Endothelial cell of umbilical vein (primary cell): ENCODE results near the gene DENND2C. TPM values are rescaled to one million over a fixed set of nuclear protein-coding genes. Genes with fewer than 3 reads are reported as not detected.

ENCODE experiments used
- BruUV-seq: library from RNA; stranded (reverse); fragments of 400-500 nt; replicated peaks from 2 replicates; lab custom pipeline; 2021; lab: Mats Ljungman, UMichigan
- CTCF ChIA-PET: fragments of 300-600, 350-600 bp; sonication (Branson Sonifier 250); formaldehyde crosslinking; loops from one replicate; lab custom pipeline; 2021; ENCODE audit warnings: antibody characterized with exemption, inconsistent platforms; lab: Charles Lee
- POLR2A ChIA-PET: fragments of 300-600, 350-600 bp; sonication (Branson Sonifier 250); formaldehyde crosslinking; loops from one replicate; lab custom pipeline; 2021; ENCODE audit warnings: antibody characterized with exemption, inconsistent platforms; lab: Charles Lee
- DNase-seq: peaks from one replicate; pipeline ENCODE4 v3.0.0-alpha.2; 2011; ENCODE audit warnings: low read depth, low spot score
- FAIRE-seq: peaks from 2 replicates; lab custom pipeline; 2011; peaks lifted over from hg19 to GRCh38; lab: Jason Lieb, UNC
- H2AFZ ChIP-seq: 2 replicates; pipeline ENCODE4 v1.6.0; 2012; ENCODE audit warnings: low read depth, low read length, control low read depth, inconsistent platforms
- H3K27ac ChIP-seq: 2 replicates; pipeline ENCODE4 v1.5.1; 2011; ENCODE audit warnings: low read depth, mild to moderate bottlenecking, control low read depth, low read length, moderate library complexity; ENCODE audit not compliant: insufficient read depth
- H3K27me3 ChIP-seq, 2 experiments: 2 replicates each; pipeline versions ENCODE4 v1.6.0 to v1.6.1; 2011; ENCODE audit warnings: low read length in 2 of 2, mixed read lengths in 1 of 2; ENCODE audit not compliant: control insufficient read depth in 2 of 2, insufficient read depth in 2 of 2
- H3K36me3 ChIP-seq, 2 experiments: 2 replicates in 1 of 2; 3 replicates in 1 of 2; pipeline ENCODE4 v1.5.1; 2011; ENCODE audit warnings: low read length in 2 of 2, mild to moderate bottlenecking in 1 of 2, moderate library complexity in 1 of 2; ENCODE audit not compliant: control insufficient read depth in 2 of 2, insufficient read depth in 2 of 2; ENCODE audit errors: extremely low read depth in 1 of 2
- H3K4me1 ChIP-seq: 3 replicates; pipeline ENCODE4 v1.5.1; 2011; ENCODE audit warnings: mild to moderate bottlenecking, low read length; ENCODE audit not compliant: control insufficient read depth, insufficient read depth; ENCODE audit errors: extremely low read depth
- H3K4me2 ChIP-seq: 2 replicates; pipeline ENCODE4 v1.6.1; 2011; ENCODE audit warnings: low read length, control low read depth, mixed read lengths; ENCODE audit not compliant: insufficient read depth
- H3K4me3 ChIP-seq, 3 experiments: fragments of 200-600 bp in 1 of 3; sonication (generic), shearing (Covaris generic) in 1 of 3; replicated peaks in 1 of 3; 2 replicates each; pipeline ENCODE4 v1.5.1; 2011 to 2016; ENCODE audit warnings: control low read depth in 3 of 3, low read length in 3 of 3, mild to moderate bottlenecking in 2 of 3, inconsistent platforms in 1 of 3, low read depth in 1 of 3, moderate library complexity in 1 of 3; ENCODE audit not compliant: insufficient read depth in 1 of 3
- H3K79me2 ChIP-seq: 2 replicates; pipeline ENCODE4 v1.6.0; 2012; ENCODE audit warnings: low read length, inconsistent platforms; ENCODE audit not compliant: control insufficient read depth, insufficient read depth
- H3K9ac ChIP-seq: replicated peaks from 2 replicates; pipeline ENCODE3; 2011; ENCODE audit warnings: low read length, control low read depth; ENCODE audit not compliant: insufficient read depth; ENCODE audit errors: extremely low read depth
- H3K9me1 ChIP-seq: replicated peaks from 3 replicates; pipeline ENCODE4 v1.6.0; 2011; ENCODE audit warnings: mild to moderate bottlenecking, low read length; ENCODE audit not compliant: control insufficient read depth, insufficient read depth; ENCODE audit errors: extremely low read depth
- H3K9me3 ChIP-seq: replicated peaks from 2 replicates; pipeline ENCODE4 v1.5.1; 2012; ENCODE audit warnings: low read length, inconsistent platforms; ENCODE audit not compliant: control insufficient read depth, insufficient read depth
- H4K20me1 ChIP-seq: replicated peaks from 2 replicates; pipeline ENCODE3; 2011; ENCODE audit warnings: mild to moderate bottlenecking, low read length; ENCODE audit not compliant: control insufficient read depth, insufficient read depth; ENCODE audit errors: extremely low read depth
- EZH2 ChIP-seq: IDR thresholded peaks from 2 replicates; pipeline ENCODE4 v1.6.1; 2012; ENCODE audit warnings: borderline replicate concordance, low read depth, mild to moderate bottlenecking, moderate library complexity, low read length, inconsistent platforms; ENCODE audit not compliant: severe bottlenecking
- FOS ChIP-seq: IDR thresholded peaks from 2 replicates; pipeline ENCODE4 v1.6.1; 2011; ENCODE audit warnings: mild to moderate bottlenecking, low read length, moderate library complexity, borderline replicate concordance; ENCODE audit not compliant: insufficient read depth
- GATA2 ChIP-seq: IDR thresholded peaks from 2 replicates; pipeline ENCODE4 v1.7.0; 2011; ENCODE audit warnings: low read depth, mild to moderate bottlenecking, moderate library complexity, mixed read lengths, low read length; ENCODE audit not compliant: insufficient read length, insufficient read depth
- JUN ChIP-seq: IDR thresholded peaks from 2 replicates; pipeline ENCODE4 v1.6.1; 2011; ENCODE audit warnings: borderline replicate concordance, low read depth; ENCODE audit not compliant: insufficient read length, insufficient read depth
- MYC ChIP-seq: IDR thresholded peaks from one replicate; pipeline ENCODE4 v1.6.1; 2011; ENCODE audit warnings: mild to moderate bottlenecking, low read depth, low read length
- POLR2A ChIP-seq: IDR thresholded peaks from 2 replicates; pipeline ENCODE4 v1.6.1; 2012; ENCODE audit warnings: low read depth, mild to moderate bottlenecking, control low read depth, low read length
- POLR2AphosphoS5 ChIP-seq: IDR thresholded peaks from 2 replicates; pipeline ENCODE4 v1.6.1; 2012; ENCODE audit warnings: low read depth, mild to moderate bottlenecking, control low read depth, low read length, moderate library complexity; ENCODE audit not compliant: insufficient read depth
- dilution Hi-C: fragments of 300-500 bp; cut with MboI; formaldehyde crosslinking; loops from one replicate; pipeline ENCODE4 v1.15.0; 2019; ENCODE audit warnings: low sequenced_read_pairs; ENCODE audit not compliant: extremely low pct_ligation_motif_present
- intact Hi-C: fragments of 100-400 bp; cut with micrococcal nuclease; formaldehyde crosslinking; loops from one replicate; pipeline ENCODE4 v1.10.0; 2022
- polyA plus RNA-seq, 4 experiments: library from polyadenylated mRNA; depleted of rRNA in 3 of 4; stranded (reverse) in 3 of 4; unstranded in 1 of 4; fragments of >200 nt; gene quantifications; 2 replicates each; pipeline versions ENCODE4 v1.2.1 to v1.2.3, GENCODE V29; 2011 to 2012; ENCODE audit warnings: missing spikeins in 1 of 4
- total RNA-seq: library from RNA; stranded (reverse); gene quantifications from 2 replicates; pipeline ENCODE4 v1.2.3, GENCODE V29; 2021
- TF ChIP-seq, protein P1 (sequence below): IDR thresholded peaks from 2 replicates; pipeline ENCODE4 v1.6.1; 2011; ENCODE audit not compliant: insufficient read depth, insufficient read length
- TF ChIP-seq, protein P2 (sequence below), 2 donors: IDR thresholded peaks; 1 replicate in 1 of 2; 2 replicates in 1 of 2; pipeline ENCODE4 v1.5.1; 2011; ENCODE audit warnings: low read length in 2 of 2, mild to moderate bottlenecking in 2 of 2, moderate library complexity in 2 of 2, control low read depth in 1 of 2, inconsistent platforms in 1 of 2, low read depth in 1 of 2; ENCODE audit not compliant: insufficient read depth in 1 of 2; ENCODE audit errors: extremely low read depth in 1 of 2

DENND2C gene
- total and polyA plus RNA-seq, 2 donors (not counting 3 experiments of a cell fraction or from before 2014, with no cell fraction given) = 0.12 to 0.22 TPM

DNA sequence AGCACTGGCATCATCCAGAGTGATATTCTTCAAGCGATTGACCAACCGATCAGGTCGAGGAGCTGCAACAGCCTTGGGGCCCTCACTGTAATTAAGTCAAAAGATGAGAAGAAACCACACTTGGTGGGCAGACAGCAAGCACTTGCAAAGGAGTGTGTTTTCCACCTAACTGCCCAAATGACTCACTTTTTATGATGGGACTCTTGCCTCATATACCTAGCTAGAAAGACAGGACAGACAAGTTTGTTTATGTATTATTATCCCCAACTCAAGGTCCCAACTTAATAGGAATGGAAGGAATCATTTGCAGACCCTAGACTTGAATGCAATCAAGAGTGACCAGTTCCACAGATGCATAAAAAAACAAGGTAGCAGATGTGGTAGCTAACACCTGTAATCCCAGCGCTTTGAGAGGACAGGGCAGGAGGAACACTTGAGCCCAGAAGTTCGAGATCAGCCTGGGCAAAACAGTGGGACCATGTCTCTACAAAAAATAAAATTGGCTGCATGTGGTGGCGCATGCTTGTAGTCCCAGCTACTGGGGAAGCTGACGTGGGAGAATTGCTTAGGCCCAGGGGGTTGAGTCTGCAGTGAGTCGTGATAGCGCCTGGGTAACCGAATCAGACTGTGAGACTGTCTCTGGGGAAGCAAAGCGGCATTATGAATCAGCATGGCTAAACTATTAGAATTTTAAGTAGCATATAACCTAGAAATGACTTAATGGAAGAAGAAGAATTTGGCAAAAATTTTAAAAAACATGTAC lies 49.0 kb upstream of the DENND2C start:
- no peak overlapping the region for H3K9ac ChIP-seq
- intact Hi-C loops (loop anchor here (5.0 to 10.0 kb wide), 2 partner anchors 314 to 742 kb away; partner anchors contain the start of gene OLFML3), dilution Hi-C loops (no loop called here)
- H3K9me1 ChIP-seq = no peaks in the 10 kb centered on the region
- no peak overlapping the region for H2AFZ ChIP-seq
- no peaks in the 10 kb centered on the region for H4K20me1 ChIP-seq
- FAIRE-seq (no peak), DNase-seq (no peak)
- CTCF ChIA-PET = no interaction called here
- no peaks in the 10 kb centered on the region for H3K27me3 ChIP-seq
- H3K9me3 ChIP-seq = no peaks in the 10 kb centered on the region
- no TSS peak for BruUV-seq
- H3K4me2 ChIP-seq = no peak overlapping the region
- POLR2A ChIA-PET = no interaction called here
- peaks cover 21% of the 10 kb centered on the region for H3K4me1 ChIP-seq
- peaks cover 28% of the 10 kb centered on the region for H3K79me2 ChIP-seq
- no peak for TF ChIP-seq EZH2
- TF ChIP-seq, protein P1, sequence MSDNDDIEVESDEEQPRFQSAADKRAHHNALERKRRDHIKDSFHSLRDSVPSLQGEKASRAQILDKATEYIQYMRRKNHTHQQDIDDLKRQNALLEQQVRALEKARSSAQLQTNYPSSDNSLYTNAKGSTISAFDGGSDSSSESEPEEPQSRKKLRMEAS = no peak
- peaks cover 21 to 30% of the 10 kb centered on the region in 2 experiments for H3K36me3 ChIP-seq
- H3K4me3 ChIP-seq = no peak overlapping the region
- no peak overlapping the region for H3K27ac ChIP-seq

DNA sequence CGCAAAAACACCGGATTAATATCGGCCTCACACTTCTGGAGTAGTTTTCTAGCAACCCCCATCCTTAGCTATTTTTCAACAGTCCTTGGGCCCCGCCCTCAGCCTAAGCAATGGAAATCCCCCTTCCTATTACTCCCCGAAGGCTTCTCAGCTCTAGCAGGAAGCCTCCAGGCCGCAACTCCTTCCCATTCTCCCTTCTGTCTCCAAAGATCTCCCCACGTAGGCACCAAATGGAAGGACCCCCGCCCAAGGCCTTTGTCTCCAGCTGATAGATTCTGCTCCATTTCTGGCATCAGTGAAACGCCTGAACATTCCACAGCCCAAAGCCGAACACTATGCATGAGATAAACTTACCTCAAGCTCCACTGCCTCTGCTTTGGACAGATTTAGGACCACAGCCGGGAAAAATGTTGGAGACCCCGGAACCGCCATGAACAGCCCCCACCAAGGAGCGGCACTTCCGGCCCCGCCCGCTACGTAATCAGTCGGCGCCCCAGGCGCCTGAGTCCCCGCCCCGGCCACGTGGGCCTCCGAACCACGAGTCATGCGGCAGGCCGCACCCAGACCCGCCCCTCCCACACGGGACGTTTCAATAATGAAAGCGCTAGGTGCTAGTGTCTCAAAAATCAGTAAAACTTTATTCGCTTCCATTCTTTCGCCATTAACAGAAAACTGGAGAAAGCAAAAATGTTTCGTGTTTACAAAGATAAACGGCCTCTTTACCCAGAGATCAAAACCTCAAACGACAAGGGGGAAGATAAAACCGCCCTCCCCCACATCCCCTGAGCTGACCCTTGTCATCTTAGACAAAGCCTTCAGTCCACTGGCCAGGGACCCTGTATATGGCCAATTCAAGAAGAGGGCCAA lies 46.7 kb upstream of the DENND2C start, which contains the start of gene NRAS:
Gene NRAS (minus strand): TSS at position 468 of the 867 bp plus-strand sequence. CDS start 611 bp downstream, outside the sequence.
- peak within 1 kb of the TSS; percentile 94 to 100 (median 100) for H3K4me3 ChIP-seq
- ChIA-PET POLR2A (interaction anchor here (0.7 kb wide), 1 partner anchor 1111 kb away, joined by 3 read pairs; no protein-coding TSS in a partner anchor), CTCF (interaction anchor here (0.8 to 1.6 kb wide), 4 partner anchors 23 to 738 kb away, joined by 3 to 4 read pairs (median 3); partner anchors contain the start of gene OLFML3)
- dilution Hi-C loops = no loop called here
- H4K20me1 ChIP-seq = no peaks in the 10 kb centered on the region
- H3K9ac ChIP-seq = peak within 1 kb of the TSS; percentile 100
- intact Hi-C loops = loop anchor here (1.0 to 10.0 kb wide), 9 partner anchors 20 to 739 kb away; partner anchors contain the start of genes BCAS2, CSDE1, DENND2C and OLFML3
- H2AFZ ChIP-seq = peak within 1 kb of the TSS; percentile 81
- H3K4me2 ChIP-seq = peak within 1 kb of the TSS; percentile 99
- H3K4me1 ChIP-seq = peaks cover 24% of the 10 kb centered on the region
- H3K27ac ChIP-seq = peak within 1 kb of the TSS; percentile 100
- peaks cover 23% of the 10 kb centered on the region in 2 experiments for H3K36me3 ChIP-seq
- no peaks in the 10 kb centered on the region for H3K9me3 ChIP-seq
- peak; percentile 84 for FAIRE-seq
- peak; percentile 91 for DNase-seq
- H3K79me2 ChIP-seq = peaks cover 43% of the 10 kb centered on the region
- BruUV-seq = no TSS peak
- no peaks in the 10 kb centered on the region for H3K9me1 ChIP-seq
- TF ChIP-seq JUN (no peak), MYC (peak; percentile 96), FOS (no peak), POLR2AphosphoS5 (peak; percentile 96), POLR2A (peak; percentile 85), EZH2 (no peak), GATA2 (no peak)
- TF ChIP-seq, protein P1 = peak; percentile 97
- TF ChIP-seq, protein P2, sequence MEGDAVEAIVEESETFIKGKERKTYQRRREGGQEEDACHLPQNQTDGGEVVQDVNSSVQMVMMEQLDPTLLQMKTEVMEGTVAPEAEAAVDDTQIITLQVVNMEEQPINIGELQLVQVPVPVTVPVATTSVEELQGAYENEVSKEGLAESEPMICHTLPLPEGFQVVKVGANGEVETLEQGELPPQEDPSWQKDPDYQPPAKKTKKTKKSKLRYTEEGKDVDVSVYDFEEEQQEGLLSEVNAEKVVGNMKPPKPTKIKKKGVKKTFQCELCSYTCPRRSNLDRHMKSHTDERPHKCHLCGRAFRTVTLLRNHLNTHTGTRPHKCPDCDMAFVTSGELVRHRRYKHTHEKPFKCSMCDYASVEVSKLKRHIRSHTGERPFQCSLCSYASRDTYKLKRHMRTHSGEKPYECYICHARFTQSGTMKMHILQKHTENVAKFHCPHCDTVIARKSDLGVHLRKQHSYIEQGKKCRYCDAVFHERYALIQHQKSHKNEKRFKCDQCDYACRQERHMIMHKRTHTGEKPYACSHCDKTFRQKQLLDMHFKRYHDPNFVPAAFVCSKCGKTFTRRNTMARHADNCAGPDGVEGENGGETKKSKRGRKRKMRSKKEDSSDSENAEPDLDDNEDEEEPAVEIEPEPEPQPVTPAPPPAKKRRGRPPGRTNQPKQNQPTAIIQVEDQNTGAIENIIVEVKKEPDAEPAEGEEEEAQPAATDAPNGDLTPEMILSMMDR (IDR thresholded peaks at IDR 0.05; ENCODE audit: extremely low read depth in 1 of 2, insufficient read depth in 1 of 2, low read depth in 1 of 2, low read length in 2 of 2) = no peak
- H3K27me3 ChIP-seq = no peaks in the 10 kb centered on the region
